Type B pancreatic cell (in vitro differentiated cells): ENCODE measurements around the gene CCDC90B. TPM values are rescaled to one million over a fixed set of nuclear protein-coding genes. Genes with fewer than 3 reads are reported as not detected.

Experiments used
- DNase-seq: peaks from one replicate; pipeline ENCODE4 v3.0.0; 2021; ENCODE audit warnings: mixed read lengths; ENCODE audit not compliant: unreplicated experiment; ENCODE audit errors: extremely low spot score
- H3K27ac Mint-ChIP-seq: 2 replicates; pipeline ENCODE4 v1.8.0; 2021; ENCODE audit warnings: mild to moderate bottlenecking, mixed read lengths
- H3K27me3 Mint-ChIP-seq: 2 replicates; pipeline ENCODE4 v1.8.0; 2021; ENCODE audit warnings: mixed read lengths
- H3K36me3 Mint-ChIP-seq: 2 replicates; pipeline ENCODE4 v1.8.0; 2021; ENCODE audit warnings: mixed read lengths
- H3K4me1 Mint-ChIP-seq: one replicate; pipeline ENCODE4 v1.8.0; 2021; ENCODE audit warnings: mixed read lengths; ENCODE audit not compliant: unreplicated experiment
- H3K4me3 Mint-ChIP-seq: 2 replicates; pipeline ENCODE4 v1.8.0; 2021; ENCODE audit warnings: mild to moderate bottlenecking, mixed read lengths
- H3K9me3 Mint-ChIP-seq: 2 replicates; pipeline ENCODE4 v1.8.0; 2021; ENCODE audit warnings: mixed read lengths
- CTCF ChIP-seq: fragments of 200-600 bp; sonication (generic); conservative IDR thresholded peaks from 2 replicates; pipeline ENCODE4 v1.5.0; 2021; ENCODE audit warnings: antibody characterized with exemption, mild to moderate bottlenecking
- total RNA-seq: library from RNA; stranded (reverse); gene quantifications from 2 replicates; pipeline ENCODE4 v1.2.1, GENCODE V29; 2021; ENCODE audit warnings: low replicate concordance

Gene CCDC90B
- total RNA-seq, 1 donor from 2014 or later, result 33.5 TPM

GRCh38 chr11:83223457-83223856 is 62.7 kb downstream of the CCDC90B start:
- Mint-ChIP-seq H3K4me3 (no peak overlapping the region), H3K27me3 (peaks cover 11% of the 10 kb centered on the region), H3K36me3 (no peaks in the 10 kb centered on the region), H3K27ac (no peak overlapping the region), H3K9me3 (no peaks in the 10 kb centered on the region), H3K4me1 (no peaks in the 10 kb centered on the region)
- no peak for TF ChIP-seq CTCF
- no peak for DNase-seq

- TF ChIP-seq CTCF, result no peak
- Mint-ChIP-seq H3K27ac (no peak overlapping the region), H3K27me3 (peaks cover 11% of the 10 kb centered on the region), H3K4me1 (no peaks in the 10 kb centered on the region), H3K4me3 (no peak overlapping the region), H3K36me3 (no peaks in the 10 kb centered on the region), H3K9me3 (no peaks in the 10 kb centered on the region)
- DNase-seq, result no peak
Observed at GRCh38 chr11:83222499-83222898, 63.7 kb downstream of the CCDC90B start.

GRCh38 chr11:83221694-83222093 is 64.5 kb downstream of the CCDC90B start:
- no peaks in the 10 kb centered on the region for H3K36me3 Mint-ChIP-seq
- H3K9me3 Mint-ChIP-seq, result no peaks in the 10 kb centered on the region
- H3K4me3 Mint-ChIP-seq, result no peak overlapping the region
- peaks cover 11% of the 10 kb centered on the region for H3K27me3 Mint-ChIP-seq
- DNase-seq, result no peak
- H3K4me1 Mint-ChIP-seq, result no peaks in the 10 kb centered on the region
- no peak for TF ChIP-seq CTCF
- no peak overlapping the region for H3K27ac Mint-ChIP-seq

GRCh38 chr11:83220260-83220659 is 65.9 kb downstream of the CCDC90B start:
- Mint-ChIP-seq H3K27me3 (peaks cover 11% of the 10 kb centered on the region), H3K36me3 (no peaks in the 10 kb centered on the region), H3K4me3 (no peak overlapping the region), H3K4me1 (no peaks in the 10 kb centered on the region), H3K9me3 (no peaks in the 10 kb centered on the region), H3K27ac (no peak overlapping the region)
- DNase-seq, result no peak
- no peak for TF ChIP-seq CTCF

- H3K9me3 Mint-ChIP-seq, result no peaks in the 10 kb centered on the region
- H3K27ac Mint-ChIP-seq, result no peak overlapping the region
- H3K27me3 Mint-ChIP-seq, result peaks cover 11% of the 10 kb centered on the region
- no peak for DNase-seq
- H3K36me3 Mint-ChIP-seq, result no peaks in the 10 kb centered on the region
- H3K4me3 Mint-ChIP-seq, result no peak overlapping the region
- H3K4me1 Mint-ChIP-seq, result no peaks in the 10 kb centered on the region
- TF ChIP-seq CTCF, result peak; percentile 51
Observed at GRCh38 chr11:83219095-83219494, 67.1 kb downstream of the CCDC90B start.

Other genes starting within 250 kb of the CCDC90B start
- gene RAB30, start 214.5 kb downstream of the CCDC90B start, total RNA-seq, result 10.0 and 13.8 TPM in 2 replicates
- 62.1 and 65.1 TPM in 2 replicates for gene PCF11, start 129.2 kb downstream of the CCDC90B start, total RNA-seq
- 12.1 and 12.2 TPM in 2 replicates for gene ANKRD42, start 92.7 kb downstream of the CCDC90B start, total RNA-seq